NB4 (cell line): Measurements from ENCODE around the gene CCDC7.

ENCODE experiments used
- CTCF ChIP-seq: IDR thresholded peaks from one replicate; pipeline ENCODE4 v1.5.1; 2012; ENCODE audit warnings: low read depth, low read length
- MAX ChIP-seq: IDR thresholded peaks from 2 replicates; pipeline ENCODE4 v1.6.1; 2011; ENCODE audit warnings: low read depth, low read length
- MYC ChIP-seq: IDR thresholded peaks from 2 replicates; pipeline ENCODE4 v1.6.1; 2011; ENCODE audit warnings: low read depth, low read length
- POLR2A ChIP-seq: IDR thresholded peaks from 2 replicates; pipeline ENCODE4 v1.6.1; 2011; ENCODE audit warnings: mild to moderate bottlenecking; ENCODE audit not compliant: insufficient read length; ENCODE audit errors: extremely low read depth

GRCh38 chr10:32445036-32445435 lies 904 bp upstream of the CCDC7 start:
- TF ChIP-seq CTCF (no peak), POLR2A (no peak), MAX (no peak), MYC (no peak)
